ENCODE data around the gene CASP8.

- no peak for TF ChIP-seq POLR2A (IDR thresholded peaks at IDR 0.05; ENCODE audit: low read depth, low read length)
- no peak for TF ChIP-seq POLR2AphosphoS5 (IDR thresholded peaks at IDR 0.05; ENCODE audit: low read depth, low read length)
Measured at GRCh38 chr2:201233812-201234662, 26.3 kb upstream of the CASP8 start.

All from GM12891 (cell line).